Activated naive CD8-positive, alpha-beta T cell treated with anti-CD3 and anti-CD28 coated beads, Interleukin-2, amount 50 U/mL, for 24 hours (primary cell): ENCODE data around the gene TMEM87B.

Source experiments
- ATAC-seq: fragments of 150-1000 bp; cut with Tn5 transposase; one replicate; pipeline ENCODE4 v1.10.0; 2021
- DNase-seq: peaks from one replicate; pipeline ENCODE4 v3.0.0; 2021
- H3K27ac Mint-ChIP-seq: one replicate; pipeline ENCODE4 v1.8.0; 2021; ENCODE audit warnings: mild to moderate bottlenecking, mixed read lengths
- H3K27me3 Mint-ChIP-seq: one replicate; pipeline ENCODE4 v1.8.0; 2021; ENCODE audit warnings: mixed read lengths
- H3K36me3 Mint-ChIP-seq: one replicate; pipeline ENCODE4 v1.8.0; 2021; ENCODE audit warnings: low read depth, mixed read lengths
- H3K4me1 Mint-ChIP-seq: one replicate; pipeline ENCODE4 v1.8.0; 2021; ENCODE audit warnings: mixed read lengths
- H3K4me3 Mint-ChIP-seq: one replicate; pipeline ENCODE4 v1.8.0; 2021; ENCODE audit warnings: mild to moderate bottlenecking, moderate library complexity, mixed read lengths
- H3K9me3 Mint-ChIP-seq: one replicate; pipeline ENCODE4 v1.8.0; 2021; ENCODE audit warnings: mixed read lengths

TMEM87B gene

DNA sequence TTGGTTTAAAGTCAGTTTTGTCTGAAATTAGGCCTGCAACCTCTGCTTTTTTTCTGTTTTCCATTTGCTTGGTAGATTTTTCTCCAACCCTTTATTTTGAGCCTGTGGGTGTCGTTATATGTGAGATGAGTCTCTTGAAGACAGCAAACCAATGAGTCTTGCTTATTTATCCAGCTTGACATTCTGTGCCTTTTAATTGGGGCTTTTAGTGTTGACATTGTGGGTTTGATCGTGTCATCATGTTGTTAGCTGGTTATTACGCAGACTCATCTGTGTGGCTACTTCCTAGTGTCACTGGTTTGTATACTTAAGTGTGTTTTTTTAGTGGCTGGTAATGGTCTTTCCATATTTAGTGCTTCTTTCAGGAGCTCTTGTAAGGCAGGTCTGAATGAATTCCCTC lies 18.8 kb downstream of the TMEM87B start:
- H3K27ac Mint-ChIP-seq = peak overlapping the region; percentile 78
- DNase-seq (no peak), ATAC-seq (peak; percentile 70)
- peaks cover 68% of the 10 kb centered on the region for H3K36me3 Mint-ChIP-seq
- peaks cover 57% of the 10 kb centered on the region for H3K4me1 Mint-ChIP-seq
- H3K4me3 Mint-ChIP-seq = no peak overlapping the region
- peaks cover 19% of the 10 kb centered on the region for H3K9me3 Mint-ChIP-seq
- H3K27me3 Mint-ChIP-seq = no peaks in the 10 kb centered on the region

DNA sequence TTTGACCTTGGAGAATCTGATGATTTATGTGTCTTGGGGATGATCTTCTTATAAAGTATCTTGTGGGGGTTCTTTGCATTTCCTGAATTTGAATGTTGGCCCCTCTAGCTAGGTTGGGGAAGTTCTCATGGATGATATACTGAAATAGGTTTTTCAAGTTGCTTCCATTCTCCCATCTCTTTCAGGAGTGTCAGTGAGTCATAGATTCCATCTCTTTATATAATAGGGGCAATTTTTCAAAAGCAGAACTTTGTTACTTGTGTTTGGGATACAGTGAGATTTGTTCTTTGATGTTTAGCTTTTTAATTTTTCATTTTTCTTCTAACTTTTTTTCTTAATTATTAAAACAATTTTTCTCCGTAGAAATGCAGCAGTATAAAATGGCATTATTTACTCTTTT lies 19.4 kb downstream of the TMEM87B start:
- H3K9me3 Mint-ChIP-seq = peaks cover 14% of the 10 kb centered on the region
- peak overlapping the region; percentile 7 for H3K4me3 Mint-ChIP-seq
- peak overlapping the region; percentile 78 for H3K27ac Mint-ChIP-seq
- H3K36me3 Mint-ChIP-seq = peaks cover 68% of the 10 kb centered on the region
- H3K4me1 Mint-ChIP-seq = peaks cover 53% of the 10 kb centered on the region
- H3K27me3 Mint-ChIP-seq = no peaks in the 10 kb centered on the region
- DNase-seq (no peak), ATAC-seq (no peak)

DNA sequence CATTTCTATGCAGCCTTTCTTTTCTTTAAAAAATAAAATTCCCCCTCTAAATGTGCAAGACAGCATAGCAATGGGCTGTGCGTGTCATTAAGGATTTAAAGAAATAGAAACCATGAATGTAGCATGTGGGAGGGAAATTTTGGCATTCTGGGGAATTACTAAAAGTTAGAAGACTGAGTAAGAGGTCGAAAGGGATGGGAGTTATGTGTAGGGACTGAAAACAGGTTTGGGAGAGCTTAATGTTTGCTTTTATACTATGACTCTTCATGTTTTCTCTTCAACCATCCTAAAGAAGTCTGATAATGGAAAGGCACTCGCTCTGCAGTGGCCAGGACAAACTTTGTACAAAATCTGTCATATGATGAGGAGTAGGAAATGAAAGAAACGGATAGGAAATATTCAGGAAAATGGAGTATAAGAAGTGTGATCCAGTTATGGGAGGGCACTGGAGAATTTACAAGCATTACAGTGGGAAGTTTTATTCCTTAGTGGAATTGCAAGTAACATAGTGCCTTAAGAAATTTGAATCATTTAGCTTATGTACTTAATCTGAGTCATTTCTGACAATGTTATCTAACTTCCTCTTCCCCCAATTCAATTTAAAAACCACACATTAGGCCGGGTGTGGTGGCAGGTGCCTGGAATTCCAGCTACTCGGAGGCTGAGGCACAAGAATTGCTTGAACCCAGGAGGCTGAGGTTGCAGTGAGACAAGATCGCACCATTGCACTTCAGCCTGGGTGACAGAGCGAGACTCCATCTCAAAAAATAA lies 20.6 kb downstream of the TMEM87B start:
- H3K9me3 Mint-ChIP-seq = peaks cover 11% of the 10 kb centered on the region
- no peaks in the 10 kb centered on the region for H3K27me3 Mint-ChIP-seq
- H3K4me1 Mint-ChIP-seq = peaks cover 45% of the 10 kb centered on the region
- peaks cover 62% of the 10 kb centered on the region for H3K36me3 Mint-ChIP-seq
- H3K27ac Mint-ChIP-seq = peak overlapping the region; percentile 53
- ATAC-seq = peak; percentile 58
- no peak for DNase-seq
- H3K4me3 Mint-ChIP-seq = peak overlapping the region; percentile 9

- H3K27ac Mint-ChIP-seq = no peak overlapping the region
- ATAC-seq = peak; percentile 13
- peaks cover 61% of the 10 kb centered on the region for H3K36me3 Mint-ChIP-seq
- no peak for DNase-seq
- H3K9me3 Mint-ChIP-seq = peaks cover 11% of the 10 kb centered on the region
- H3K4me3 Mint-ChIP-seq = no peak overlapping the region
- no peaks in the 10 kb centered on the region for H3K27me3 Mint-ChIP-seq
- H3K4me1 Mint-ChIP-seq = peaks cover 32% of the 10 kb centered on the region
Measured at GRCh38 chr2:112077814-112078213, 22.7 kb downstream of the TMEM87B start.

DNA sequence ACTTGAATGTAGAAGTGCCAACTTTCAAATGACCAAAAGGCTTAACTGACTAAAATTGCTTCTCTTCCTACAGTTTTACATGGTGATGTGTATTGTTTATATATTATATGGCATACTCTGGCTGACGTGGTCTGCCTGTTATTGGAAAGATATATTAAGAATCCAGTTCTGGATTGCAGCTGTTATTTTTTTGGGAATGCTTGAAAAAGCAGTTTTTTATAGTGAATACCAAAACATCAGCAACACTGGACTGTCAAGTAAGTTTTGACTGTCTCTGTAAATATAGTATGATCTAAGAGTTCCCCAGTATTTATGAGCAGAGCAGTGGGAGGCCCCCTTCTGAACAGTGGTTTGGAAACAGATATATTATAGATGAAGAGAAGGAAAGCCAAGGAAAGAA lies 26.2 kb downstream of the TMEM87B start:
- DNase-seq = no peak
- Mint-ChIP-seq H3K36me3 (peaks cover 57% of the 10 kb centered on the region), H3K27me3 (no peaks in the 10 kb centered on the region), H3K4me3 (no peak overlapping the region), H3K4me1 (peaks cover 2% of the 10 kb centered on the region), H3K27ac (no peak overlapping the region), H3K9me3 (no peaks in the 10 kb centered on the region)
- ATAC-seq = no peak

- peaks cover 67% of the 10 kb centered on the region for H3K36me3 Mint-ChIP-seq
- no peaks in the 10 kb centered on the region for H3K27me3 Mint-ChIP-seq
- no peak for ATAC-seq
- H3K27ac Mint-ChIP-seq = peak overlapping the region; percentile 13
- no peak overlapping the region for H3K4me3 Mint-ChIP-seq
- H3K4me1 Mint-ChIP-seq = peaks cover 11% of the 10 kb centered on the region
- no peaks in the 10 kb centered on the region for H3K9me3 Mint-ChIP-seq
- DNase-seq = no peak
Measured at GRCh38 chr2:112084689-112085374, 29.8 kb downstream of the TMEM87B start.

- ATAC-seq (no peak), DNase-seq (no peak)
- H3K27ac Mint-ChIP-seq = no peak overlapping the region
- no peaks in the 10 kb centered on the region for H3K27me3 Mint-ChIP-seq
- peaks cover 11% of the 10 kb centered on the region for H3K4me1 Mint-ChIP-seq
- H3K4me3 Mint-ChIP-seq = no peak overlapping the region
- H3K36me3 Mint-ChIP-seq = peaks cover 72% of the 10 kb centered on the region
- H3K9me3 Mint-ChIP-seq = no peaks in the 10 kb centered on the region
Measured at GRCh38 chr2:112085375-112085730, 30.3 kb downstream of the TMEM87B start.

- peaks cover 65% of the 10 kb centered on the region for H3K36me3 Mint-ChIP-seq
Measured at GRCh38 chr2:112085916-112086669, 31.0 kb downstream of the TMEM87B start.

GRCh38 chr2:112087346-112088020 lies 32.4 kb downstream of the TMEM87B start:
- Mint-ChIP-seq H3K9me3 (no peaks in the 10 kb centered on the region), H3K4me1 (peaks cover 19% of the 10 kb centered on the region), H3K27me3 (no peaks in the 10 kb centered on the region), H3K27ac (peak overlapping the region; percentile 63), H3K36me3 (peaks cover 62% of the 10 kb centered on the region), H3K4me3 (no peak overlapping the region)
- DNase-seq (no peak), ATAC-seq (no peak)

More at GRCh38 chr2:112085916-112086669, 31.0 kb downstream of the TMEM87B start:
- peaks cover 11% of the 10 kb centered on the region for H3K4me1 Mint-ChIP-seq
- no peaks in the 10 kb centered on the region for H3K9me3 Mint-ChIP-seq
- DNase-seq = no peak
- H3K27ac Mint-ChIP-seq = no peak overlapping the region
- no peaks in the 10 kb centered on the region for H3K27me3 Mint-ChIP-seq
- no peak overlapping the region for H3K4me3 Mint-ChIP-seq
- ATAC-seq = no peak

DNA sequence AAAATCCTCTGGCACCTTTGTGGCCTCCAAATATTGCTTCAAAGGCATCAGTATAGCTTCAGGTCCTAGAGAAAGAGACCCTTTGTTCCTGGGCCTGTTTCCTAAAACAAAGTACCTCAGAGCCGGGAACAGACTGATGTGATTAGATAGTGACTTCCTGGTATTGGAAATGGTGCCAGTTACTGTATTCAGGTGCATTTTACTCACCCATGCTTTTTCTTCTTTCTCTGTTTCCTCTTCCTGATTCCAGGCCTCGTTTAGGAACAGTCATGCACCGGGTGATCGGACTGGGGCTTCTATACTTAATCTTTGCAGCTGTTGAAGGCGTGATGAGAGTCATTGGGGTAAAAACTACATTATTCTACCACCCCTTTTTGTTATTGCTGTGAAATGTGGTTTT lies 34.3 kb downstream of the TMEM87B start:
- DNase-seq (no peak), ATAC-seq (no peak)
- Mint-ChIP-seq H3K27ac (peak overlapping the region; percentile 2), H3K4me3 (no peak overlapping the region), H3K27me3 (no peaks in the 10 kb centered on the region), H3K36me3 (peaks cover 51% of the 10 kb centered on the region), H3K4me1 (peaks cover 30% of the 10 kb centered on the region), H3K9me3 (no peaks in the 10 kb centered on the region)

DNA sequence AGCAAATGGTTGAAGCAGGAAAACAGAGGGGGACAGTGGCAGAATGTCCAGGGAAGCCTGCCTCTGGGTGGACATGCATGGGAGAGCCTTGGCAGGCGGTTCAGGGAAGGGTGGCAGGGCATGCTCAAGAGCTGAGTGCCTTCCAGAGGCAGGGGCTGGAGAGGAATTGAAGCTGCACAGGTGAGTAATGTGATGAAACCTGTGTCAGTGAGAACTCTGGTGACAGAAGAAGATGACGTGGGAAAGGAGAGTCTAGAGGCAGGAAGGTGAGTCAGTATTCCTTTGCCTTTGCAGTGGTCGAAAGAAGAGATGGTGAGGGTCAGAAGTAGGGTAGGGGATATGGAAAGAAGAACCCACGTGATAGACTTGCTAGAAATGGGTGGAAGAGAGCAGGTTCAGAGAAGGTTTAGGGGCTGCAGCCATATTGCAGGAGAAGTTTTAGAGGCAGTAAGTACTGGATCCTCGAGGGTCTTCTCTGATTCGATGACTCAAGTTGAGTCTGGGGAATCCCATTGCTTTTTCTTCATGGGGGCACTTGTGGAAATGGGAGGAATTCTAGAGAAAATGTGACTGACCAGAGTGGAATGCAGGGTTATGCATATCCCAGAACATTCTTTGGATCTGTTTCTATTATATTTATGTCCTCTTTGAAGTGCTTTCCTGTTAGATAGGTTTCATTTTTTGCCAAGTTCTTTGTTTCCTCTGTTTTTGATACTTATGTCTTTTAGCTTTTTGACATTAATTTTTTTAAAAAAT lies 37.4 kb downstream of the TMEM87B start:
- Mint-ChIP-seq H3K4me3 (no peak overlapping the region), H3K27me3 (no peaks in the 10 kb centered on the region), H3K4me1 (peaks cover 22% of the 10 kb centered on the region), H3K9me3 (no peaks in the 10 kb centered on the region), H3K36me3 (peaks cover 34% of the 10 kb centered on the region), H3K27ac (peak overlapping the region; percentile 16)
- ATAC-seq (peak; percentile 69), DNase-seq (no peak)

- Mint-ChIP-seq H3K4me1 (peaks cover 20% of the 10 kb centered on the region), H3K27me3 (no peaks in the 10 kb centered on the region), H3K27ac (no peak overlapping the region), H3K36me3 (peaks cover 33% of the 10 kb centered on the region), H3K9me3 (no peaks in the 10 kb centered on the region), H3K4me3 (no peak overlapping the region)
- ATAC-seq (no peak), DNase-seq (no peak)
Measured at GRCh38 chr2:112093216-112093615, 38.1 kb downstream of the TMEM87B start.

- Mint-ChIP-seq H3K4me3 (no peak overlapping the region), H3K4me1 (peaks cover 20% of the 10 kb centered on the region), H3K27me3 (no peaks in the 10 kb centered on the region), H3K27ac (no peak overlapping the region), H3K36me3 (peaks cover 24% of the 10 kb centered on the region), H3K9me3 (no peaks in the 10 kb centered on the region)
- ATAC-seq (no peak), DNase-seq (no peak)
Measured at GRCh38 chr2:112095681-112096080, 40.6 kb downstream of the TMEM87B start.

GRCh38 chr2:112096098-112096497 lies 41.0 kb downstream of the TMEM87B start:
- no peak overlapping the region for H3K4me3 Mint-ChIP-seq
- H3K27me3 Mint-ChIP-seq = no peaks in the 10 kb centered on the region
- peaks cover 20% of the 10 kb centered on the region for H3K4me1 Mint-ChIP-seq
- no peaks in the 10 kb centered on the region for H3K9me3 Mint-ChIP-seq
- peaks cover 24% of the 10 kb centered on the region for H3K36me3 Mint-ChIP-seq
- ATAC-seq (no peak), DNase-seq (no peak)
- H3K27ac Mint-ChIP-seq = no peak overlapping the region
